ENCODE measurements around the gene CYP3A5. TPM values are rescaled to one million over a fixed set of nuclear protein-coding genes. Genes with fewer than 3 reads are reported as not detected.

The CYP3A5 gene
- total RNA-seq, result not detected in 2 replicates

GRCh38 chr7:99679400-99680191 is at the start of gene CYP3A5:
Gene CYP3A5, minus strand, starts transcription at chr7:99679996. Its CDS starts 100 bp downstream, at chr7:99679896.

GRCh38 chr7:99616359-99617191 is 63.2 kb downstream of the CYP3A5 start, which contains the start of gene ZSCAN25:
Gene ZSCAN25, plus strand, starts transcription at chr7:99616946. Its CDS starts 2,661 bp downstream, at chr7:99619607.

Other genes with a start within 250 kb of the CYP3A5 start
- gene PTCD1, start 241.2 kb downstream of the CYP3A5 start, total RNA-seq, result 6.8 and 7.8 TPM in 2 replicates
- gene CPSF4, start 241.1 kb downstream of the CYP3A5 start, total RNA-seq, result 24.5 and 31.0 TPM in 2 replicates
- gene ATP5MF, start 213.8 kb downstream of the CYP3A5 start, total RNA-seq, result 122 and 167 TPM in 2 replicates
- gene ZNF789, start 207.1 kb downstream of the CYP3A5 start, total RNA-seq, result 3.6 and 4.2 TPM in 2 replicates
- gene ZNF394, start 179.7 kb downstream of the CYP3A5 start, total RNA-seq, result 15.5 and 19.4 TPM in 2 replicates
- gene ZKSCAN5, start 175.3 kb downstream of the CYP3A5 start, total RNA-seq, result 8.1 and 10.5 TPM in 2 replicates
- 5.5 and 7.3 TPM in 2 replicates for gene FAM200A, start 127.9 kb downstream of the CYP3A5 start, total RNA-seq
- 52.6 and 62.3 TPM in 2 replicates for gene ZNF655, start 121.4 kb downstream of the CYP3A5 start, total RNA-seq
- gene TMEM225B, start 81.7 kb downstream of the CYP3A5 start, total RNA-seq, result 0.52 and 1.1 TPM in 2 replicates
- gene ZSCAN25, start 63.0 kb downstream of the CYP3A5 start, total RNA-seq, result 11.8 and 12.9 TPM in 2 replicates
- not detected in 2 replicates for gene CYP3A7, start 55.2 kb upstream of the CYP3A5 start, total RNA-seq
- gene CYP3A4, start 104.2 kb upstream of the CYP3A5 start, total RNA-seq, result not detected in 2 replicates
- gene CYP3A43, start 148.0 kb upstream of the CYP3A5 start, total RNA-seq, result not detected in 2 replicates
- 0.23 and 0.26 TPM in 2 replicates for gene OR2AE1, start 197.0 kb upstream of the CYP3A5 start, total RNA-seq
- 24.9 and 25.7 TPM in 2 replicates for gene TRIM4, start 239.5 kb upstream of the CYP3A5 start, total RNA-seq
- not detected in 2 replicates for gene GJC3, start 249.6 kb upstream of the CYP3A5 start, total RNA-seq